Germinal center (tissue), 1 donor: ENCODE results near the gene PRR7.
A peak's percentile ranks its signal among the peaks of the same experiment; 100 is the strongest.

Experiments
- DNase-seq: peaks from one replicate; pipeline ENCODE4 v3.0.0; 2012; ENCODE audit warnings: mixed read lengths, low spot score

Gene PRR7

GRCh38 chr5:177452688-177453638, 6.3 kb downstream of the PRR7 start:
- DNase-seq: no peak

- DNase-seq: peak; percentile 47
These were observed 7.3 kb downstream of the PRR7 start for GRCh38 chr5:177453852-177454396.

- peak; percentile 96 for DNase-seq
These were observed 7.9 kb downstream of the PRR7 start for GRCh38 chr5:177454397-177455035.

- peak; percentile 91 for DNase-seq
These were observed 8.5 kb downstream of the PRR7 start for GRCh38 chr5:177455036-177455660.

- peak; percentile 97 for DNase-seq
These were observed 9.3 kb downstream of the PRR7 start for GRCh38 chr5:177455661-177456590.

GRCh38 chr5:177456591-177456964, 10.0 kb downstream of the PRR7 start:
- no peak for DNase-seq

GRCh38 chr5:177456976-177457851, 10.6 kb downstream of the PRR7 start:
- peak; percentile 91 for DNase-seq

- no peak for DNase-seq
These were observed 11.5 kb downstream of the PRR7 start for GRCh38 chr5:177457852-177458681.

GRCh38 chr5:177458912-177459350, 12.3 kb downstream of the PRR7 start:
- DNase-seq: no peak

- no peak for DNase-seq
These were observed 12.7 kb downstream of the PRR7 start for GRCh38 chr5:177459357-177459756.

- no peak for DNase-seq
These were observed 13.4 kb downstream of the PRR7 start for GRCh38 chr5:177459819-177460628.

- DNase-seq: no peak
These were observed 15.5 kb downstream of the PRR7 start for GRCh38 chr5:177462021-177462670.

GRCh38 chr5:177465044-177465443, 18.4 kb downstream of the PRR7 start:
- no peak for DNase-seq

GRCh38 chr5:177466861-177467260, 20.2 kb downstream of the PRR7 start:
- no peak for DNase-seq

- DNase-seq: no peak
These were observed 20.8 kb downstream of the PRR7 start for GRCh38 chr5:177467436-177467835.

GRCh38 chr5:177468329-177468684, 21.7 kb downstream of the PRR7 start:
- no peak for DNase-seq

- DNase-seq: no peak
These were observed 22.3 kb downstream of the PRR7 start for GRCh38 chr5:177468685-177469628.
